Measurements from ENCODE around the gene APOA4.

The APOA4 gene

DNA sequence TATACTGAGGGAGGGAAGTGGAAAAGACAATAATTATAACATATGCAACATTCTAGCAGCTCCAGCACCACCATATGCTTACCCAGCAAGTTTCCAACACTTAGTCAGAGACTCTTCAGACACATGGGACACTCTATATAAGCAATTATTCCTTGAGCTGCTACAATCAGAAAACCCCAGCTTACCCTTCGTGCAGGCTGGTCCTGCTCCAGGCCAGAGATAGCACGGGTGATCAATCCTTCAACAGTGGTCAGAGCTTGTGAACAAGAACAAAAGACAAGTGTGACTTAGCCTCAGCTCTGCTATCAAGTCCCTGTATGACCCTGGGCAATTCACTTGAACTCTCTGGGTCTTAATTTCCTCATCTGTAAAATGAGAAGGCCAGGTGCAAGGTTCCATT is 36.8 kb downstream of the APOA4 start:
- TF ChIP-seq, protein P1, sequence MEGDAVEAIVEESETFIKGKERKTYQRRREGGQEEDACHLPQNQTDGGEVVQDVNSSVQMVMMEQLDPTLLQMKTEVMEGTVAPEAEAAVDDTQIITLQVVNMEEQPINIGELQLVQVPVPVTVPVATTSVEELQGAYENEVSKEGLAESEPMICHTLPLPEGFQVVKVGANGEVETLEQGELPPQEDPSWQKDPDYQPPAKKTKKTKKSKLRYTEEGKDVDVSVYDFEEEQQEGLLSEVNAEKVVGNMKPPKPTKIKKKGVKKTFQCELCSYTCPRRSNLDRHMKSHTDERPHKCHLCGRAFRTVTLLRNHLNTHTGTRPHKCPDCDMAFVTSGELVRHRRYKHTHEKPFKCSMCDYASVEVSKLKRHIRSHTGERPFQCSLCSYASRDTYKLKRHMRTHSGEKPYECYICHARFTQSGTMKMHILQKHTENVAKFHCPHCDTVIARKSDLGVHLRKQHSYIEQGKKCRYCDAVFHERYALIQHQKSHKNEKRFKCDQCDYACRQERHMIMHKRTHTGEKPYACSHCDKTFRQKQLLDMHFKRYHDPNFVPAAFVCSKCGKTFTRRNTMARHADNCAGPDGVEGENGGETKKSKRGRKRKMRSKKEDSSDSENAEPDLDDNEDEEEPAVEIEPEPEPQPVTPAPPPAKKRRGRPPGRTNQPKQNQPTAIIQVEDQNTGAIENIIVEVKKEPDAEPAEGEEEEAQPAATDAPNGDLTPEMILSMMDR (IDR thresholded peaks at IDR 0.05; ENCODE audit: low read depth, low read length, missing control alignments) = no peak
- no peak for DNase-seq (ENCODE audit: low read depth)
- H3K4me3 ChIP-seq (ENCODE audit: low read depth, low read length) = no peak overlapping the region; the same call in 1 of the 2 replicates

DNA sequence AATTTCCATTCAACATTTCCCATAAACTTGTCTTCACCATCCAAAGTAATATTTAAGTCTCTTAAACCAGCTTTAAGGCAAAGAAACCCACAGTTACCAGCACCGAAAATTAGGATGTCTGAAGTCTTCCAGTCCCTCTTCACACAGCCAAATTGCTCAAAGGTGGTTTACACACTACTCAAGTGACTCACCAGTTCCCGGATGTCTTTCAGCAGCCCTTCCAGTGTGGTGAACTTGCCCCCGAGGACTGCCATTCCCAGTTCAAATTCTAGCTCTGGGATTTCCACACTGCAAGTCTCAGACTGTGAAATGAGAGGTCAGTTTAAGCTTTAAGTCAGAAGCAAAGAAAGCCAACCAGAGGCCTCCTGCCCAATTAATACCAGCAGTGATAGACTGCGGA is 40.4 kb downstream of the APOA4 start:
- TF ChIP-seq, protein P1 (IDR thresholded peaks at IDR 0.05; ENCODE audit: low read depth, low read length, missing control alignments) = no peak
- H3K4me3 ChIP-seq (ENCODE audit: low read depth, low read length) = no peak overlapping the region
- no peak for DNase-seq (ENCODE audit: low read depth)

DNA sequence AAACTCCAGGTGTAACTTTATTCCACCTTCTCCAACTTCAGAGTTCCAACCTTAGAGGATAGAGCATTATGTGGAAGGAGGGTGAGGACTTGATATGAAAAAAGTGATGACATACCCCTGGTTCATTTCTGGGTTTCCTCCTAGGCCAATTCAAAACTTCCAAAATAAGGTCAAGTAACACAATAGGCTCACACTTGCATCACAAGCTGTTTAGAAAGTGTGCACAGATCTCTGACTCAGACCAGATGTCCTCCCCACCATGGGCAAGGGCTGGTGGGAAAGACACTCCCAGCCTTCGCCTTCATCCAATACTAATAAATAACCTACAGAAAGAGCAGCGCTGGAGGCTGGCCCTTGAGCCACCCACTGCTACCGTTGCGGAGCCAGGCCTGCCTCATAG is 44.5 kb downstream of the APOA4 start:
- DNase-seq (ENCODE audit: low read depth) = no peak
- TF ChIP-seq, protein P1 (IDR thresholded peaks at IDR 0.05; ENCODE audit: low read depth, low read length, missing control alignments) = no peak
- no peak overlapping the region for H3K4me3 ChIP-seq (ENCODE audit: low read depth, low read length)

DNA sequence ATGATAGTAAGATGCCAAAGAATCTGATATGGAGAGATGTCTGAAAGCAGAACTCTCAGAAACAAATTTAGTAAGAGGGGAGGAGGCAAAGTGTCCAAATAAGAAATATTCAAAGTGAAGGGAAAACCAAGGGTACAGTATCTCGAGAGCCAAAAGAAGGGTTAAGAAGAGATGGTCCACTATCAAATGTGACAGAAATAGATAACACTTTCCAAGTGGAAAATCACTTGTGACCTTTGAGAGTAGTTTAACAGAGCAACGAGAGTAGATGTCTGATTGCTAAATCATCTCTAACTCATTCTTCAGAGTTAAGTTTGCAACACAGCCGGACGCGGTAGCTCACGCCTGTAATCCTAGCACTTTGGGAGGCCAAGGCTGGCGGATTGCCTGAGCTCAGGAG is 46.0 kb downstream of the APOA4 start:
- DNase-seq (ENCODE audit: low read depth) = no peak

DNA sequence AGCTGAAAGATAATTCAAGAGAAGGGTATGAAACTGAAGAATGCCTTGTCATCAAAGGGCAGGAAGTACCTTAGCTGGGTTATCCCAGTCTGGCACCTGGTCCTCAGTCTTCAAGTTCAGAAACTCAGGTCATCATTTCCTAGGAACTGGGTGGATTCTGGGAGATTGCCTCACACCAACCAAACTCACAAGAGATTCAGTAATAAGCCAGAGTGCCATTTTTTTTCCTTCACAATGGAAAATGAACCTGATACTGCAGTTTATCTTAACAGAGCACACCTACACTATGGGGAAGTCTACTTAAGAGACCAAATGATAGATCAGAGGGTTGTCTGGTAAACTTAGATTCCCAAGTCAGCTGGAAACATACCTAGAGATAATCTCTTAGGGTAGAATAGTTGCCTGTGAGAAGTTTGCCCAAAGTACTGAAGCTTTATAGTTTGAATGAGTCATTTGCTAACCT is 46.6 kb downstream of the APOA4 start:
- TF ChIP-seq, protein P1 (IDR thresholded peaks at IDR 0.05; ENCODE audit: low read depth, low read length, missing control alignments) = no peak
- no peak for DNase-seq (ENCODE audit: low read depth)
- H3K4me3 ChIP-seq (ENCODE audit: low read depth, low read length) = no peak overlapping the region

More for the DNA sequence above, 46.0 kb downstream of the APOA4 start:
- no peak overlapping the region for H3K4me3 ChIP-seq (ENCODE audit: low read depth, low read length)
- TF ChIP-seq, protein P1 (IDR thresholded peaks at IDR 0.05; ENCODE audit: low read depth, low read length, missing control alignments) = no peak

DNA sequence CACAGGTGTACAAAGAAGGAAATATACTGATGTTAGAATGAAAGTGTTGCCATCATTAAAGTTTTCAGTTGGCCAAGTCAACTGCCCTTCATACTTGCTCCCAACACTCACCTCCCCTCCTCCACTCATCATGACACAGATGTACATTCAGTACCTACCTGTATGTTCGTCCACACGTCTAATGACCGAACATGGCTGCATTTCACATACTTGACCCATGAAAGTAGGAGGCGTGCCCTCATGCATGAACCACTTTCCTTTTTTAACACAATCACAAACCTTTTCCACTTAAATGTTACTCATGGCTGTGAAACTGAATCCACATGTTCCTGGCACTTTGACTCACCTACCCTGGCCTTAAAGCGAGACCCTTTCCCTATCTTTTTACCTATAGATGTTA is 47.1 kb downstream of the APOA4 start:
- H3K4me3 ChIP-seq (ENCODE audit: low read depth, low read length) = no peak overlapping the region
- DNase-seq (ENCODE audit: low read depth) = no peak
- TF ChIP-seq, protein P1 (IDR thresholded peaks at IDR 0.05; ENCODE audit: low read depth, low read length, missing control alignments) = no peak

DNA sequence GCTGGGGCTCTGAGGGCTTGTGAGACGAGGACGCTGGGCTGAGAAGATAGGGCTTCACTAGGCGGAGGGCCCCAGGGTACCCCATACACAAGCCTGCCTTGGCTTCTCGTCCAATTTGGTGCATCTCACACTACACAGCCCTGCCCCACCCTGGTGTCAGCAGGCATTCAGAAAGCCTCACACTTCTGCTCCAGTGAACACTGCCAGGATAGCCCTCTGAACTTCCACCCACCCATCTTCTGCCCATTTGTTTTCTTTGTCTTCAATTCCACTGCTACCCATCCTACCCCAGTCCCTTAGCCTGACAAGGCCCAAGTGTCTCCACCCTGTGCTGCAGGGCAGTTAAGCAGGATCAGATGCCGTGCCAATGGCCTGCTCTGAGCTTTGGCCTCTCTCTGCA is 48.4 kb downstream of the APOA4 start:
- H3K4me3 ChIP-seq (ENCODE audit: low read depth, low read length) = no peak overlapping the region
- DNase-seq (ENCODE audit: low read depth) = no peak
- TF ChIP-seq, protein P1 (IDR thresholded peaks at IDR 0.05; ENCODE audit: low read depth, low read length, missing control alignments) = no peak

Measured in GM12864 (cell line).